ENCODE data around the gene AGAP1.
A peak's percentile ranks its signal among the peaks of the same experiment; 100 is the strongest.
"Not testable (repeated sequence)": the region's sequence is repeated elsewhere in the genome, so short reads cannot be mapped to it uniquely, and the experiment has no call there.

AGAP1 gene

DNA sequence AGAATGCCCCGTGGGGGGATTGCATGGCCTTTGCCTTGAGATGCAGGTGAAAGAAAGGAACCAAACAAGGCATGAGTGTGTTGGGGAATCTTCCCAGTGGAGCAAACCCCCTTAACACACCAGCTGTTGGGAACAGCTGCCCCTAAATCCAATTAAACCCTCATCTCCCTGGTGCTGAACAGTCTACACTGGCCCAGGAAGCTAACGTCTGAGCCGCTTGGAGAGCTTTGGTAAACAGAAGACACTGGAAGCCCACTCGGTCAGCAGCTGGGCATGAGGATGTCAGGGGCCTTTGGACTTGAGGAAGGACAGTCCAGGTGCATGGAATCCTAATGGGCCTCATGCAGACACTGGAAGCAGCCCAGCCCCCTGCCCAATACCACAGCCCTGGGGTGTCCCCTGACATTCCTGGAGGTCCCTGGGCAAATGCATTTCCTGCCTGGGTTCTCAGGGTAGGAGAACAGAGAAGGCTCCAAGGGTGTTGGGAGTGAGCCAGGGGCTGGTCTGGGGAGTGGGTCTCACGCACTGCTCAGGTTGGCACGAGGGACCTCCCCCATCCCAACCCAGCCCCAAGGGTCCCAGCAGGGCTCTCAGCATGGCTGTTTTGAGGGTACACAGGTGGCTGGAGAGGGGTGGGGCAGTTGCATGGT lies 636.6 kb downstream of the AGAP1 start:
- POLR2A ChIA-PET, result no interaction called here
- CTCF ChIA-PET, result interaction anchor here (1.2 kb wide), 1 partner anchor 11 kb away, joined by 3 read pairs; no protein-coding TSS in a partner anchor
- DNase-seq (ENCODE audit: extremely low spot score), result no peak
- no peak for TF ChIP-seq CTCF (IDR thresholded peaks at IDR 0.05; ENCODE audit: control extremely low read depth, extremely low read depth, low read depth, missing control alignments)

- no peak for TF ChIP-seq CTCF (IDR thresholded peaks at IDR 0.05; ENCODE audit: control extremely low read depth, extremely low read depth, low read depth, missing control alignments)
- POLR2A ChIA-PET, result no interaction called here
- CTCF ChIA-PET, result interaction anchor here (1.2 kb wide), 1 partner anchor 10 kb away, joined by 3 read pairs; no protein-coding TSS in a partner anchor
- DNase-seq (ENCODE audit: extremely low spot score), result peak; percentile 61
These were observed 637.3 kb downstream of the AGAP1 start for GRCh38 chr2:236131073-236131692.

DNA sequence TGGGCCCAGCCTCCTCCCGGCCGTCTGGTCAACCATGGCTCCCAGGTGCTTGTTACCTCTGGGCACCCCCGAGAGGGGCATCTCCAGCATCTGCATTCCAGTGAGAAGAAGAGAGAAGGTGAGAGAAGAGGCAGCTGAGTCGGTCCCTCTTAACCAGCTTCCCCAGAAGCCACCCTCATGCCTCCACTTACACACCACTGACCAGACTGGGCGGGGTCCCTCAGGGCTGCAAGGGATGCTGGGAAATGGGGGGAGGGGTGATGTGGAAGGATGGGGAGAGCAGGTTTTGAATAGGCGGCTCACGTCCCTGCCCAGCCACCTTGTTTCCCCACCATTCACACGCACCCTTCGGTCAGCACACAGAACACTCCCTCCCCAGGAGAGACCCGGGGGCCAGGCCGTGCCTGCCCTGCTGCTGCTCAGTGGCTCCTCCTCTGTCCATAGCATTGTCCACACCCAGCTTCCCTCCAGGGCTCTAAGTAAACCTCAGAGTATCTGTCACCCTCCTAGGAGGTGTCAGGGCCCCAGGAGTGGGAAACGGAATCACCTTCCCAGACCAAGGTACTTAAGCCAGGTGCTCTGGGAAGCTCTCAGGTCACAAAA lies 639.7 kb downstream of the AGAP1 start:
- DNase-seq (ENCODE audit: extremely low spot score), result no peak
- POLR2A ChIA-PET, result no interaction called here
- TF ChIP-seq CTCF (IDR thresholded peaks at IDR 0.05; ENCODE audit: control extremely low read depth, extremely low read depth, low read depth, missing control alignments), result no peak
- CTCF ChIA-PET, result no interaction called here

DNA sequence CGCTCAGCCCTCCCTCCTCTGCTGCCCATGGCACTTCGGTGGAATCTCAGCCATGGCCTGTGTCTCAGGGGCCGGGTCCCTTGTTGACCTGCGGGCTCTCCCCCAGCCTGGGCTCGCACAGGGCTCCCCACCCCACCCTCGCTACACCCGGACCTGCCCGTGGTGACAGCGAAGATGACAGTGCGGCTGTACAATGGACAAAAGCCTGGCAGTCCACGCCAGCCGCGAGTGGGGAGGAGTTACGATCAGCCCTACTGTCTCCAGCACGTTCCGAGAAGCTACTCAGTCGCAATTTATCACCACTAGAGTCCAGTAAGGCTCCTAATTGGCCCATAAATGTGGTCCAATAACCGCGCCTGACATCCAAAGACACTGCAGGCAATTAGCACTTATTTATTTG lies 642.7 kb downstream of the AGAP1 start:
- no peak for TF ChIP-seq CTCF (IDR thresholded peaks at IDR 0.05; ENCODE audit: control extremely low read depth, extremely low read depth, low read depth, missing control alignments)
- ChIA-PET CTCF (interaction anchor here (0.7 kb wide), 1 partner anchor 14 kb away, joined by 3 read pairs; no protein-coding TSS in a partner anchor), POLR2A (no interaction called here)
- no peak for DNase-seq (ENCODE audit: extremely low spot score)

- no peak for DNase-seq (ENCODE audit: extremely low spot score)
- ChIA-PET POLR2A (interaction anchor here (0.8 kb wide), 1 partner anchor 86 kb away, joined by 3 read pairs; no protein-coding TSS in a partner anchor), CTCF (no interaction called here)
- TF ChIP-seq CTCF (IDR thresholded peaks at IDR 0.05; ENCODE audit: control extremely low read depth, extremely low read depth, low read depth, missing control alignments), result no peak
These were observed 643.2 kb downstream of the AGAP1 start for GRCh38 chr2:236137066-236137465.

- POLR2A ChIA-PET; DNase-seq (ENCODE audit: extremely low spot score): not testable (repeated sequence)
- CTCF ChIA-PET, result interaction anchor here (1.5 kb wide), 1 partner anchor 11 kb away, joined by 3 read pairs; no protein-coding TSS in a partner anchor
These were observed 647.8 kb downstream of the AGAP1 start for GRCh38 chr2:236141616-236142015.

DNA sequence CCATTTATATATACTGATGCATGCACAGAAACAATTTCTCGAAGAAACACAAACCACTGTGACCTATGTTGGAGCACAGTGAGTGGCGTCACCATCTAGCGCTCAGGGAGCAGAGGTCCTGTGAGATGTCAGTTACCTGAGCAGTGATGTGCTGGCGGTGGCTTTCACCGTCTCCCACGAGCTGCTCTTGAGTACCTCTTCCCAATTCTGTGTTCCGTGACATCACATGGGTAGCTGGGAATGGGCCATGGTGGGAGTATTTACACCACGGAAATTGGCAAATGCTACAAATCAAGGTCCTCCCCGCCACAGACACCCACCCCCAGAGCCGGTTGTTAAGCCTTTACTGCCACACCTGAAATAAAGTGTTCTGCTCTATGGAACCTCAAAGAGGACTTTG lies 650.0 kb downstream of the AGAP1 start:
- no peak for DNase-seq (ENCODE audit: extremely low spot score)
- POLR2A ChIA-PET, result no interaction called here
- no peak for TF ChIP-seq CTCF (IDR thresholded peaks at IDR 0.05; ENCODE audit: control extremely low read depth, extremely low read depth, low read depth, missing control alignments)
- CTCF ChIA-PET, result no interaction called here

All from GM10248 (cell line).